Measurements from ENCODE around the gene MYO1E. TPM values are rescaled to one million over a fixed set of nuclear protein-coding genes. Genes with fewer than 3 reads are reported as not detected.

Gene MYO1E
- total and polyA plus RNA-seq, 2 of the 4 experiments (the other 2 are of a cell fraction) = 13.4 to 37.3 TPM

DNA sequence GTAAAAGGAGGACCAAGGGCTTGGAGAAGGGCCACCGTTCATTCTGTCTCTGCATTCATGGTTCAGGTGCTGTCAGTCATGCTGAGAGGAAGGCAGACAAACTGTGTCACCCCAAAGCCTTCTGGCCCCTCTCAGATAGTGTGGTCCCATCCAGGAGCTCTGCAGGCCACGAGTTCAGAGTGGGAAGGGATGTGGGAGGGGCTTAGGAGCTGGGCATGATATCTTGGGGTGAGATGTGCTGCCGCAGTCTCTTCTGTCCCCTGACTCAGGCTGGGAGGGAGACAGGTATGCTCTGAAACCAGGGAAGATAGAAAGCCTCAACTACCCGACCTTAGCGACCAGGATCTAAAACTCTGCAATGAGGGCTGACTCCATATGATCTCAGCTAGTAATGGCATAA, 19.6 kb upstream of the MYO1E start:
- no peak for ATAC-seq (ENCODE audit: low read depth)
- DNase-seq = no peak
- Histone ChIP-seq H3K9me1 (ENCODE audit: insufficient read depth, low read length) (peaks cover 2% of the 10 kb centered on the region; the same call in 1 of the 2 replicates), H3K9ac (ENCODE audit: low read depth, low read length) (no peak overlapping the region), H4K20me1 (ENCODE audit: insufficient read depth, low read length) (no peaks in the 10 kb centered on the region; the same call in 1 of the 2 replicates), H3K18ac (ENCODE audit: low read depth, low read length) (no peak overlapping the region), H3K23ac (ENCODE audit: low read depth, low read length) (no peak overlapping the region), H2BK5ac (ENCODE audit: low read depth, low read length, poor library complexity, severe bottlenecking) (no peak overlapping the region), H3K36me3 (ENCODE audit: control insufficient read depth, insufficient read depth, low read length) (no peaks in the 10 kb centered on the region), H3K4ac (ENCODE audit: low read depth, low read length) (no peak overlapping the region), H3K14ac (replicated peaks; ENCODE audit: low read depth, low read length) (no peak overlapping the region), H2BK20ac (ENCODE audit: low read depth, low read length) (no peak overlapping the region), H3K9me3 (ENCODE audit: control insufficient read depth, insufficient read depth, low read length) (no peaks in the 10 kb centered on the region), H3K27ac (ENCODE audit: insufficient read depth, low read length) (no peak overlapping the region), H3K79me1 (ENCODE audit: low read depth in 1 of 2, low read length in 2 of 2) (no peaks in the 10 kb centered on the region), H3K4me3 (ENCODE audit: insufficient read depth, low read depth, low read length) (no peak overlapping the region), H4K8ac (ENCODE audit: low read depth in 2 of 2, low read length in 2 of 2) (no peak overlapping the region), H2AK9ac (replicated peaks; ENCODE audit: low read depth, low read length, poor library complexity) (no peak overlapping the region), H3K56ac (ENCODE audit: extremely low read depth, insufficient read depth, low read length) (no peak overlapping the region), H3K4me2 (ENCODE audit: low read depth, low read length) (no peak overlapping the region), H3K27me3 (ENCODE audit: control insufficient read depth, insufficient read depth, low read length) (peaks cover 7% of the 10 kb centered on the region), H2BK120ac (ENCODE audit: low read depth, low read length) (no peak overlapping the region), H3K4me1 (ENCODE audit: control insufficient read depth, insufficient read depth, low read length) (peaks cover 2% of the 10 kb centered on the region), H4K91ac (ENCODE audit: insufficient read depth, low read depth, low read length) (no peak overlapping the region), H2AK5ac (ENCODE audit: low read depth, low read length) (no peak overlapping the region), H4K5ac (ENCODE audit: low read depth, low read length) (no peak overlapping the region), H2AFZ (replicated peaks; ENCODE audit: low read length, poor library complexity) (no peak overlapping the region), H2BK15ac (ENCODE audit: low read depth, low read length) (no peak overlapping the region)
- in situ Hi-C loops (cut with MboI; ENCODE audit: low sequenced_read_pairs) = no loop called here
- ChIA-PET POLR2A (ENCODE audit: unreplicated experiment) (no interaction called here), CTCF (no interaction called here)
- intact Hi-C loops (cut with micrococcal nuclease) = no loop called here
- no CpG with 5 or more reads among the region's 5 CpGs for WGBS, 2 experiments (ENCODE audit: extremely low coverage in 2 of 2, insufficient read length in 1 of 2)
- no TSS peak for BruUV-seq (replicated peaks)
- TF ChIP-seq RCOR1 (IDR thresholded peaks at IDR 0.05; ENCODE audit: insufficient replicate concordance, low read length) (no peak), RFX5 (IDR thresholded peaks at IDR 0.05; ENCODE audit: low read depth, low read length) (no peak), POLR2A (IDR thresholded peaks at IDR 0.05; ENCODE audit: low read depth, low read length) (no peak), USF2 (IDR thresholded peaks at IDR 0.05; ENCODE audit: low read depth, low read length) (no peak), MAZ (IDR thresholded peaks at IDR 0.05; ENCODE audit: borderline replicate concordance, low read depth, low read length) (no peak), SMC3 (IDR thresholded peaks at IDR 0.05; ENCODE audit: low read depth, low read length) (no peak), ELK1 (IDR thresholded peaks at IDR 0.05; ENCODE audit: borderline replicate concordance, low read depth, low read length) (no peak), BHLHE40 (IDR thresholded peaks at IDR 0.05; ENCODE audit: low read depth, low read length) (no peak), MXI1 (IDR thresholded peaks at IDR 0.05; ENCODE audit: borderline replicate concordance, low read depth, low read length) (no peak), CHD1 (IDR thresholded peaks at IDR 0.05; ENCODE audit: low read depth, low read length) (no peak)
- dilution Hi-C loops (cut with HindIII; ENCODE audit: low sequenced_read_pairs, unreplicated experiment) = no loop called here

Measured in IMR-90 (cell line).